Skeletal muscle cell (primary cell): Measurements from ENCODE around the gene PRM3.
"Not testable (repeated sequence)": the region's sequence is repeated elsewhere in the genome, so short reads cannot be mapped to it uniquely, and the experiment has no call there.

Experiments
- DNase-seq: peaks from one replicate; pipeline ENCODE4 v3.0.0-alpha.2; 2010; ENCODE audit warnings: low read depth
- H3K4me3 ChIP-seq: 2 replicates; pipeline ENCODE4 v1.5.1; 2011; ENCODE audit warnings: low read depth, mild to moderate bottlenecking, control low read depth, low read length, moderate library complexity

PRM3 gene

GRCh38 chr16:11306997-11307638 lies 33.7 kb upstream of the PRM3 start:
- H3K4me3 ChIP-seq = no peak overlapping the region
- DNase-seq = no peak

- H3K4me3 ChIP-seq = no peak overlapping the region
- DNase-seq = no peak
Observed at GRCh38 chr16:11306381-11306780, 33.0 kb upstream of the PRM3 start.

DNA sequence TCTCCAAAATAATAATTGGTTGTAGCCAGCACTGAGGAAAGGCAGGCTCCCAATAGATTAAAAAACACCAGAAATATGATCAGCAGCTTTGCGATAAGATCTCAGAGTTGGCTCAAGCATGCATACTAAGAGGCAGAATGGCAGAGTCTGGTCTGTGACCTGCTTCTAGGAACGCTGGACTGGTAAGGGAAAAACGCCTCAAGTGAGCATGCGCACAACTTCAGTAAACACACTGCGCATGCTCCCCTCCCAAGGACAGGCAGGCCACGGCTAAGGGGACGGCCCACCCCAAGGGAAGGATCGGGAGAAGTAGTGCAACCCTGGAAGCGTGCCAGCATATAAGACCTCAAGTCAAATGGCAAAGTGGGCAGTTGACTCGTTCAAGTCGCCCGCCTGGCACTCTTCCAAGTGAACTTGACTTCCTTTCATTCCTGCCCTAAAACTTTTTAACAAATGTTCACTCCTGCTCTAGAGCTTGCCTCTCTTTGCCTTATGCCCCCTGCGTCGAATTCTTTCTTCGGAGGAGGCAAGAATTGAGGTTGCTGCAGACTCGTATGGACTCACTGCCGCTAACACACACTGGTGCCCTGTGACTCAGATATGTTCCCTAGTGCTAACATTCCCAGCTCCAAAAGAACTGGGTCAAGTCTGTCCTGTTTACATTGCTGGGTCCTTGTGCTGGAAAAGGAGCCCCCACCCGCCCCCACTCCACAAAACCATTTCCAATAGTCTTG lies 30.1 kb upstream of the PRM3 start:
- DNase-seq = no peak
- no peak overlapping the region for H3K4me3 ChIP-seq

GRCh38 chr16:11302977-11303376 lies 29.5 kb upstream of the PRM3 start:
- no peak overlapping the region for H3K4me3 ChIP-seq
- no peak for DNase-seq

GRCh38 chr16:11301645-11302501 lies 28.4 kb upstream of the PRM3 start:
- no peak overlapping the region for H3K4me3 ChIP-seq
- DNase-seq = no peak

GRCh38 chr16:11300560-11300892 lies 27.1 kb upstream of the PRM3 start:
- no peak overlapping the region for H3K4me3 ChIP-seq
- no peak for DNase-seq

- no peak for DNase-seq
- H3K4me3 ChIP-seq = no peak overlapping the region
Observed at GRCh38 chr16:11299865-11300559, 26.6 kb upstream of the PRM3 start.

- not testable (repeated sequence) for H3K4me3 ChIP-seq, DNase-seq
Observed at GRCh38 chr16:11298950-11299547, 25.6 kb upstream of the PRM3 start.

- no peak overlapping the region for H3K4me3 ChIP-seq
- no peak for DNase-seq
Observed at GRCh38 chr16:11298143-11298900, 24.9 kb upstream of the PRM3 start.

DNA sequence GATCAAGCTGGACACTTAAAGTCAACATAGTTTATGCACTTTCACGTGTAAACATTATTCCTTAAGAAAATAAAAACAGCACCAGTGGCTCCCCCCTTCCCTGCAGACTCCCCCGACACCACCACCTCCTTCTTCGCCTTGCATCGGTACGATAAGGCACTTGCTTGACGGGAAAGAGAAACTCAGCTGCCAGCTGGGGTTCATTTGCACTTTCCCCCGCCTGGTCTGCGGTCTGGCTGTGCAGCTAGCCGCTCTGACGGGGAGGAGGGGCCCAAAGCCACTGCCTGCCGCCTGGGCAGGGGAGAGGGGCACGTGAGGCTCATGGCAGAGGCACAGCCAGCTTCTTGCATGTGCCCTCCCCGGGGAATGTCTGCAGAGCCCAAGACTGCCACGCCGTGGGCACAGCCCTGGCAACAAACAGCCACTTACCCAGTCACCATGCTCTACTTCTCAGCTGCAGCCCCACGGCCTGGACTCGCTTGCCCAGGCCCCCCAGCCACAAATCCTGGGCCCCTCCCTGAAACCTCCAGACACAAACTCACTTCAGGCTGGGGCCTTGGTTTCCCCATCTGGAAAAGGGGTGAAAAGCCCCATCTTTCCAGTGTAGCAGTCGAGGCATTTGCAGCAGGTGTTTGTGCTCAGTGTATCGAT lies 24.2 kb upstream of the PRM3 start:
- DNase-seq = no peak
- H3K4me3 ChIP-seq = no peak overlapping the region

- H3K4me3 ChIP-seq = no peak overlapping the region
- no peak for DNase-seq
Observed at GRCh38 chr16:11296706-11297491, 23.5 kb upstream of the PRM3 start.

DNA sequence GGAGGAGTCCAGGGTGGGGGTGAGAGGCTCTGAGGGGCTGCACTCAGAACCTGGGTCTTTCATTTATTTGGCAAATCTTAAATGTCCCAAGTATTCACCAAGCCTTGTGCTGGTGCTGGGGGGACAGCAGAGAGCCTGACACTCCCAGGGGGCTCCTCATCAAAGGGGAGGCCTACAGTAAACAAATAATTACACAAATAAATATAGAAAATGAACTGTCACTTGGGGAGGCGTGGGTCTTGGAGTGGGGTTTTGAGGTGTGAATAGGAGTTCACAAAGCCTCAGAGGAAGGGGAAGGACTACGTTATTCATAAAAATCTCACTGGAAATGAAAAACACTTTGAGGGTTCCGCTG lies 22.9 kb upstream of the PRM3 start:
- no peak overlapping the region for H3K4me3 ChIP-seq
- DNase-seq = no peak

DNA sequence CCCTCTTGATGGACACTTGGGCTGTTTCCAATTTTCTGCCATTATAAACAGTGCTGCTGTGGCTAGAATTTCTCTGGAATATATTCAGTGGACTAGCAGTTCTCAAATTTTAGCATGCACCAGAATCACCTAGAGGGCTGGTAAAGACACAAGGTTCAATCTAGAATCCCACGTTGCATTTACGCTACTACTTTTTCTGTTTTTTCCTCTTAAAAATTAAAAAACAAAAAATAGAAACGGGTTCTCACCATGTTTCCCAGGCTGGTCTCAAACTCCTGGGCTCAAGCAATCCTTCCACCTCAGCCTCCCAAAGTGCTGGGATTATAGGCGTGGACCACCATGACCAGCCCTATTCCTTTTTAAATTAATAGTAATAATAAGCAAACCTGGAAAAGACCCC lies 22.2 kb upstream of the PRM3 start:
- DNase-seq = no peak
- no peak overlapping the region for H3K4me3 ChIP-seq

GRCh38 chr16:11292076-11292748 lies 18.8 kb upstream of the PRM3 start:
- DNase-seq = no peak
- H3K4me3 ChIP-seq = no peak overlapping the region

GRCh38 chr16:11291091-11291703 lies 17.8 kb upstream of the PRM3 start:
- no peak overlapping the region for H3K4me3 ChIP-seq

DNA sequence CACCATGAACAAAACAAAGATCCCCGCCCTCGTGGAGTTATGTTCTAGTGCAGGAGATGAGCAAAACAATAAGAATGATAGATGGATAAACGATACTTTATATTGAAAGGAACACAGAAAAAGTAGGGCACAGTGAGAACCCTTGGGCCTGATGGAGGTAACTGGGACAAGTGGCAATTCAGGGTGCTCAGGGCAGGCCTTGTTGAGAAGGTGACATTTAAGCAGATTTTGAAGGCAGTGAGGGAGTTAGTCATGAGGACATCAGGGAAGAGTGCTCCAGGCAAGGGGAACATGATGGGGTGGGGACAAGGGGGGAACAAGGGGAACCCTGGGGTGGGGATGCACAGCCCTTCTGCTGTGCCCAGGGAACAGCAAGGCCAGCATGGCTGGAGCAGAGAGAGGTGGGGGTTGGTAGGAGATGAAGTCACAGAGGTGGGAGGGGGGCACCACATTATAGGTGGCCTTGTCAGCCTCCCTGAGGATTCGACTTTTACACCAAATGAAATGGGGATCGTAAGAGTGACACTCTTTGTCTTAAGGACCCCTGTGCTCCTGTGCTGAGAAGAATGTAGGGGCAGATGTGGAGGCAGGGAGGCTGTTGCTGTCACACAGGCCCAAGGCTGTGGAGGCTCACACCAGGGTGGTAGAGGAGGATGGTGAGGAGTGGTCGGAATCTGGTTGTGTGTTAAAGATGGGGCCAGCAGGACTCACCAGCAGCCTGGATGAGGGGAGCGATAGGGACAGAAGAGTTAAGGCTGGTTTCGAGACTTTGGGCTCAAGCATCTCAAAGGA lies 16.9 kb upstream of the PRM3 start:
- H3K4me3 ChIP-seq = no peak overlapping the region
- no peak for DNase-seq

More at GRCh38 chr16:11291091-11291703, 17.8 kb upstream of the PRM3 start:
- no peak for DNase-seq
